Heart left ventricle (tissue), 13 donors: Measurements from ENCODE around the gene RAB20.

ENCODE experiments used
- POLR2A ChIP-seq, 2 donors: fragments of 450-650 bp; IDR thresholded peaks; one replicate each; pipeline ENCODE4 v1.6.1; 2017; ENCODE audit warnings: antibody characterized with exemption in 2 of 2, mild to moderate bottlenecking in 2 of 2, moderate library complexity in 2 of 2
- TF ChIP-seq, protein P1 (sequence below), 12 donors: fragments of 200-600 bp; sonication (generic) in 4 of 12; IDR thresholded peaks; one replicate each; pipeline versions ENCODE4 v1.5.0 to v1.8.0; 2018 to 2022; ENCODE audit warnings: antibody characterized with exemption in 12 of 12, mild to moderate bottlenecking in 5 of 12
- donor health status: ischemic (EF 13 %, LVEDD 7.1; RV severe dilation, severe dysfunction).
- donor health status: DM: no; HTN: yes; CAD: no.
- donor health status: DM: no; HTN: no; CAD: no.
- donor health status: ischemic (EF 25% LVEDD 6.9; RV normal size, moderate dysfunction).
- donor health status: ischemic (EF 25% LVEDD 5.7; RV mildly dilated, moderate dysfunction).
- donor health status: ischemic (EF 35%, LVEDD 5.7; RV mildly dilated, moderate dysfunction).
- donor health status: nonischemic (EF 11% LVEDD 7.7; RV severe dilation, severe dysfunction).
- donor health status: DM: yes; HTN: yes; CAD: no.
- donor health status: PGD.
- donor health status: ischemic (EF 29% LVEDD 5.4; RV normal size, mild dysfunction).
- donor health status: nonischemic (EF 23%, LVEDD 6.1; RV moderate dilation, normal function).

DNA sequence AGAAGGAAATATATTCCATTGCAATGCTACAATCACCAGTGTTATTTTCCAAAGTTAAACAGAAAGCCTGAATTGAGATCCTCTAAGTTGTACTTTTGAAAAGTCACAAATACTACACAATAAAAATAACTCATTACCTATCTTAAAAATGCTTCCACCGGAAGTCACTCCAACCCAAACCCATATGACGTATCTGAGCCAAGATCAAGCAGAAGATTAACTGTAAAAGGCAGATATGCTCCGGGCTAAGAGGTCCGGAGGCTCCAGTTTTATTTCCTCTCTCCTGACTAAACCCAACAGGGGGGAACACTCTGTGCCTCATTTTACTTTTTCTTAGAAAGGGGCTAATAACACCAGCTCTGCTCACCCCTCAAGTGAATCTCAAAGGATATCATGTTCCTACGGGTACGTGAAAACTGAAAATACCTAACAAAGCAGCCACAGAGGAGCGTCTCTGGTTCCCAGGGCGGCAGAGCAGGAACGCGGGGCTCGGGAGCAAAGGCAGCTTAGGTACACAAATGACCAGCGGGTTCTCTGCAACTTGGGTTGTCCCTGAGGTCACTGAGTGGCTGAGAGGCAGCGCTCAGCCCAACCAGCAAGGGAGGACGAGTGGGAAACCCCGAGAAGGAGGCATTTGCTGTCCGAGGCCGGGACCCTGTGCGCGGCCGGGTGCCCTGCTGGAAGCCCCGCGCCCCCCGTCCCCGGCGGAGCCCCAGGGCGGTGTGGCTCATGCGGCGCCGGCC, 750 bp downstream of the RAB20 start:
- TF ChIP-seq, protein P1, sequence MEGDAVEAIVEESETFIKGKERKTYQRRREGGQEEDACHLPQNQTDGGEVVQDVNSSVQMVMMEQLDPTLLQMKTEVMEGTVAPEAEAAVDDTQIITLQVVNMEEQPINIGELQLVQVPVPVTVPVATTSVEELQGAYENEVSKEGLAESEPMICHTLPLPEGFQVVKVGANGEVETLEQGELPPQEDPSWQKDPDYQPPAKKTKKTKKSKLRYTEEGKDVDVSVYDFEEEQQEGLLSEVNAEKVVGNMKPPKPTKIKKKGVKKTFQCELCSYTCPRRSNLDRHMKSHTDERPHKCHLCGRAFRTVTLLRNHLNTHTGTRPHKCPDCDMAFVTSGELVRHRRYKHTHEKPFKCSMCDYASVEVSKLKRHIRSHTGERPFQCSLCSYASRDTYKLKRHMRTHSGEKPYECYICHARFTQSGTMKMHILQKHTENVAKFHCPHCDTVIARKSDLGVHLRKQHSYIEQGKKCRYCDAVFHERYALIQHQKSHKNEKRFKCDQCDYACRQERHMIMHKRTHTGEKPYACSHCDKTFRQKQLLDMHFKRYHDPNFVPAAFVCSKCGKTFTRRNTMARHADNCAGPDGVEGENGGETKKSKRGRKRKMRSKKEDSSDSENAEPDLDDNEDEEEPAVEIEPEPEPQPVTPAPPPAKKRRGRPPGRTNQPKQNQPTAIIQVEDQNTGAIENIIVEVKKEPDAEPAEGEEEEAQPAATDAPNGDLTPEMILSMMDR (IDR thresholded peaks at IDR 0.05), result no peak
- no peak for TF ChIP-seq POLR2A (IDR thresholded peaks at IDR 0.05)
